AG09309 (cell line): ENCODE results near the gene CHADL.
"Not testable (repeated sequence)": the region's sequence is repeated elsewhere in the genome, so short reads cannot be mapped to it uniquely, and the experiment has no call there.

ENCODE experiments used
- DNase-seq: peaks from one replicate; pipeline ENCODE4 v3.0.0-alpha.2; 2010; ENCODE audit warnings: low read depth
- H3K4me3 ChIP-seq: 2 replicates; pipeline ENCODE4 v1.5.1; 2011; ENCODE audit warnings: mild to moderate bottlenecking, low read depth, low read length, moderate library complexity; ENCODE audit not compliant: control insufficient read depth
- CTCF ChIP-seq: IDR thresholded peaks from 2 replicates; pipeline ENCODE4 v1.5.1; 2011; ENCODE audit warnings: mild to moderate bottlenecking, low read depth, low read length, inconsistent platforms; ENCODE audit not compliant: insufficient read depth, control insufficient read depth; ENCODE audit errors: missing control alignments

Gene CHADL

DNA sequence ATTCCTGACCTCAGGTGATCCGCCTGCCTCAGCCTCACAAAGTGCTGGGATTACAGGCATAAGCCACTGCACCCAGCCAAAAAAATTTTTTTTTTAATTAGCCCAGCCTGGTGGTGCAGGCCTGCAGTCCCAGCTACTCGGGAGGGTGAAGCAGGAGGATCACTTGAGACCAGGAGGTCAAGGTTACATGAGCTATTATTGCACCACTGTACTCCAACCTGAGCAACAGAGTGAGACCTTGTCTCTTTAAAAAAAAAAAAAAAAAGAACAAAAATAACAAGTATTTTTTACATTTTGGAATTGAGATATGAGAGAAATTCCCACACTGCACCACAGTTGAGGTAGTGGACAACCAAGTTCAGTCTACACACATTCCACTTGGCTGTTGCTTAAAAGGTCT lies 49.3 kb downstream of the CHADL start:
- no peak overlapping the region for H3K4me3 ChIP-seq
- DNase-seq, result no peak
- TF ChIP-seq CTCF, result no peak

DNA sequence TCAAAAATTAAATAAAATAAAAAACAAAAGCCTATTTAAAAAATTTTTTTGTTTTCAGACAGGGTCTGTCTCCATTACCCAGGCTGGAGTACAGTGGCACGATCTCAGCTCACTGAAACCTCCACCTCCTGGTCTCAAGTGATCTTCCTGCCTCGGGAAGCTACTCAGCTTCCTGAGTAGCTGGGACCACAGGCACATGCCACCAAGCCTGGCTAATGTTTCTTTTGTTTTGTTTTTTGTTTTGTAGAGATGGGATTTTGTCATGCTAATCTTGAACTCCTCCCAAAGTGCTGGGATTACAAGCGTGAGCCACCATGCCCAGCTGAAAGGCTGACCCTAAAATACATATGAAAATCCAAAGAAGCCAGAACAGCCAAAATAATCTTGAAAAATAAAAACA lies 56.1 kb downstream of the CHADL start:
- no peak for TF ChIP-seq CTCF
- no peak overlapping the region for H3K4me3 ChIP-seq
- DNase-seq, result no peak

- H3K4me3 ChIP-seq, result no peak overlapping the region
- TF ChIP-seq CTCF, result no peak
- peak; percentile 44 for DNase-seq
Measured at GRCh38 chr22:41181349-41182241, 59.1 kb downstream of the CHADL start.

GRCh38 chr22:41180926-41181325 lies 59.8 kb downstream of the CHADL start:
- DNase-seq, result no peak
- no peak overlapping the region for H3K4me3 ChIP-seq
- TF ChIP-seq CTCF, result no peak

DNA sequence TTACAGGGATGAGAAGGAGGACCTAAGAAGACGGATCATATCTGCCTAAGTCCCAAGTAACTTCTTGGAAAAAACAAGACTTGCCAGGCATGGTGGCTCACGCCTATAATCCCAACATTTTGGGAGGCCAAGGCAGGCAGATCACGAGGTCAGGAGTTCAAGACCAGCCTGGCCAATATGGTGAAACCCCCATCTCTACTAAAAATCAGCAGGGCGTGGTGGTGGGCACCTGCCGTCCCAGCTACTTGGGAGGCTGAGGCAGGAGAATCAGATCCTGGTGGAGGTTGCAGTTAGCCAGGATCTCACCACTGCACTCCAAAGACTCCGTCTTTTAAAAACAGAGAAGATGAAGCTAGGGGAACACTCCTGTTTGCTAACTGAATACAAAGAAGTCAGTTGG lies 60.4 kb downstream of the CHADL start:
- not testable (repeated sequence) for H3K4me3 ChIP-seq, DNase-seq
